Measurements from ENCODE around the gene TRMT1. TPM values are rescaled to one million over a fixed set of nuclear protein-coding genes. Genes with fewer than 3 reads are reported as not detected.

TRMT1 gene
- total RNA-seq, 8 experiments from 2014 or later, result 21.8 to 59.3 (median 34.6) TPM

GRCh38 chr19:13115936-13116281, 631 bp downstream of the TRMT1 start:
- no peak for ATAC-seq (replicated peaks in 6 of 8)
- peak overlapping the region; percentile 53 to 89 for H3K27ac ChIP-seq
- 0 to 5% (median 2%) methylated on average over 2 to 10 of the region's 18 CpGs; no CpG with 5 or more reads in 6 of the 10 experiments for WGBS, 10 experiments
- H3K4me3 ChIP-seq, result peak overlapping the region; percentile 76 to 92 (median 84)
- peaks cover 14 to 15% of the 10 kb centered on the region in 2 donors for H3K4me1 ChIP-seq (replicated peaks in 1 of 2)
- in situ Hi-C loops (cut with MboI; ENCODE audit: low pct_unique_long_range_greater_than_20kb in 2 of 9, low sequenced_read_pairs in 9 of 9, unreplicated experiment in 9 of 9), result no loop called here

- in situ Hi-C loops (cut with MboI; ENCODE audit: low pct_unique_long_range_greater_than_20kb in 2 of 9, low sequenced_read_pairs in 9 of 9, unreplicated experiment in 9 of 9), result no loop called here
- WGBS, 10 experiments, result 80 to 100% (median 95%) methylated on average over 2 to 3 of the region's 10 CpGs; no CpG with 5 or more reads in 7 of the 10 experiments
- H3K4me3 ChIP-seq, result no peak overlapping the region
- no peak overlapping the region for H3K27ac ChIP-seq
- peaks cover 4% of the 10 kb centered on the region in 2 donors for H3K4me1 ChIP-seq (replicated peaks in 1 of 2)
- ATAC-seq (replicated peaks in 6 of 8), result no peak
Observed at GRCh38 chr19:13112555-13112954, 4.0 kb downstream of the TRMT1 start.

- Histone ChIP-seq H3K27ac (no peak overlapping the region), H3K4me1 (replicated peaks in 1 of 2) (no peaks in the 10 kb centered on the region), H3K4me3 (no peak overlapping the region)
- ATAC-seq (replicated peaks in 6 of 8), result peak in 1 of 8 experiments; percentile 11
- in situ Hi-C loops (cut with MboI; ENCODE audit: low pct_unique_long_range_greater_than_20kb in 2 of 9, low sequenced_read_pairs in 9 of 9, unreplicated experiment in 9 of 9), result no loop called here
- WGBS, 10 experiments, result 90 to 95% methylated on average over 2 to 7 of the region's 15 CpGs; no CpG with 5 or more reads in 8 of the 10 experiments
Observed at GRCh38 chr19:13110099-13110610, 6.4 kb downstream of the TRMT1 start.

GRCh38 chr19:13109361-13110098, 7.0 kb downstream of the TRMT1 start:
- H3K27ac ChIP-seq, result no peak overlapping the region
- in situ Hi-C loops (cut with MboI; ENCODE audit: low pct_unique_long_range_greater_than_20kb in 2 of 9, low sequenced_read_pairs in 9 of 9, unreplicated experiment in 9 of 9), result no loop called here
- ATAC-seq (replicated peaks in 6 of 8), result peak in 5 of 8 experiments; percentile 7 to 22 (median 13)
- H3K4me1 ChIP-seq (replicated peaks in 1 of 2), result no peaks in the 10 kb centered on the region
- H3K4me3 ChIP-seq, result no peak overlapping the region
- WGBS, 10 experiments, result 89 to 100% (median 96%) methylated on average over 1 to 12 of the region's 30 CpGs; no CpG with 5 or more reads in 3 of the 10 experiments

- Histone ChIP-seq H3K4me3 (no peak overlapping the region), H3K27ac (no peak overlapping the region), H3K4me1 (replicated peaks in 1 of 2) (peaks cover 0 to 5% of the 10 kb centered on the region in 2 donors)
- 80 to 93% methylated on average over 1 to 3 of the region's 29 CpGs; no CpG with 5 or more reads in 8 of the 10 experiments for WGBS, 10 experiments
- in situ Hi-C loops (cut with MboI; ENCODE audit: low pct_unique_long_range_greater_than_20kb in 2 of 9, low sequenced_read_pairs in 9 of 9, unreplicated experiment in 9 of 9), result no loop called here
- ATAC-seq (replicated peaks in 6 of 8), result peak in 1 of 8 experiments; percentile 2
Observed at GRCh38 chr19:13104848-13105711, 11.5 kb downstream of the TRMT1 start.

GRCh38 chr19:13104360-13104847, 12.1 kb downstream of the TRMT1 start:
- no peak overlapping the region for H3K4me3 ChIP-seq
- peaks cover 0 to 5% of the 10 kb centered on the region in 2 donors for H3K4me1 ChIP-seq (replicated peaks in 1 of 2)
- peak in 4 of 8 experiments; percentile 5 to 21 (median 6) for ATAC-seq (replicated peaks in 6 of 8)
- in situ Hi-C loops (cut with MboI; ENCODE audit: low pct_unique_long_range_greater_than_20kb in 2 of 9, low sequenced_read_pairs in 9 of 9, unreplicated experiment in 9 of 9), result no loop called here
- no peak overlapping the region for H3K27ac ChIP-seq
- 80 to 100% (median 94%) methylated on average over 1 to 4 of the region's 33 CpGs; no CpG with 5 or more reads in 6 of the 10 experiments for WGBS, 10 experiments

- 64 to 100% (median 94%) methylated on average over 1 to 5 of the region's 13 CpGs; no CpG with 5 or more reads in 6 of the 10 experiments for WGBS, 10 experiments
- Histone ChIP-seq H3K27ac (no peak overlapping the region), H3K4me3 (no peak overlapping the region), H3K4me1 (replicated peaks in 1 of 2) (peaks cover 0 to 5% of the 10 kb centered on the region in 2 donors)
- ATAC-seq (replicated peaks in 6 of 8), result no peak
- in situ Hi-C loops (cut with MboI; ENCODE audit: low pct_unique_long_range_greater_than_20kb in 2 of 9, low sequenced_read_pairs in 9 of 9, unreplicated experiment in 9 of 9), result no loop called here
Observed at GRCh38 chr19:13103581-13104359, 12.8 kb downstream of the TRMT1 start.

- no CpG with 5 or more reads among the region's 47 CpGs for WGBS, 10 experiments
- in situ Hi-C loops (cut with MboI; ENCODE audit: low pct_unique_long_range_greater_than_20kb in 2 of 9, low sequenced_read_pairs in 9 of 9, unreplicated experiment in 9 of 9), result no loop called here
- peak; percentile 15 to 68 (median 56) for ATAC-seq (replicated peaks in 6 of 8)
- Histone ChIP-seq H3K27ac (no peak within 1 kb of the TSS), H3K4me1 (replicated peaks in 1 of 2) (peaks cover 0 to 5% of the 10 kb centered on the region in 2 donors), H3K4me3 (no peak within 1 kb of the TSS)
Observed at GRCh38 chr19:13102666-13103580, 13.6 kb downstream of the TRMT1 start, which contains the start of gene LYL1. LYL1 (minus strand) TSS chr19:13102858; CDS start chr19:13101171, 1,687 bp downstream.

GRCh38 chr19:13102416-13102665, 14.2 kb downstream of the TRMT1 start:
- WGBS, 10 experiments, result 40 to 73% (median 51%) methylated on average over 1 to 3 of the region's 7 CpGs; no CpG with 5 or more reads in 7 of the 10 experiments
- in situ Hi-C loops (cut with MboI; ENCODE audit: low pct_unique_long_range_greater_than_20kb in 2 of 9, low sequenced_read_pairs in 9 of 9, unreplicated experiment in 9 of 9), result no loop called here
- Histone ChIP-seq H3K4me3 (no peak overlapping the region), H3K4me1 (replicated peaks in 1 of 2) (peaks cover 0 to 5% of the 10 kb centered on the region in 2 donors), H3K27ac (no peak overlapping the region)
- peak in 6 of 8 experiments; percentile 7 to 72 (median 52) for ATAC-seq (replicated peaks in 6 of 8)

GRCh38 chr19:13101590-13102415, 14.7 kb downstream of the TRMT1 start:
- H3K27ac ChIP-seq, result no peak overlapping the region
- in situ Hi-C loops (cut with MboI; ENCODE audit: low pct_unique_long_range_greater_than_20kb in 2 of 9, low sequenced_read_pairs in 9 of 9, unreplicated experiment in 9 of 9), result no loop called here
- ATAC-seq (replicated peaks in 6 of 8), result no peak
- peaks cover 0 to 5% of the 10 kb centered on the region in 2 donors for H3K4me1 ChIP-seq (replicated peaks in 1 of 2)
- no peak overlapping the region for H3K4me3 ChIP-seq
- WGBS, 10 experiments, result 60 to 100% (median 87%) methylated on average over 1 to 5 of the region's 7 CpGs; no CpG with 5 or more reads in 4 of the 10 experiments

All from motor neuron (in vitro differentiated cells).